HG03520 (cell line): ENCODE data around the gene SLC66A1.

ENCODE experiments used
- ATAC-seq: cut with Tn5 transposase; IDR thresholded peaks from one replicate; pipeline ENCODE4 v1.9.1; 2021; ENCODE audit warnings: mild to moderate bottlenecking, moderate library complexity; ENCODE audit not compliant: unreplicated experiment

The SLC66A1 gene

GRCh38 chr1:19324665-19324990 lies 12.5 kb downstream of the SLC66A1 start:
- ATAC-seq = no peak

DNA sequence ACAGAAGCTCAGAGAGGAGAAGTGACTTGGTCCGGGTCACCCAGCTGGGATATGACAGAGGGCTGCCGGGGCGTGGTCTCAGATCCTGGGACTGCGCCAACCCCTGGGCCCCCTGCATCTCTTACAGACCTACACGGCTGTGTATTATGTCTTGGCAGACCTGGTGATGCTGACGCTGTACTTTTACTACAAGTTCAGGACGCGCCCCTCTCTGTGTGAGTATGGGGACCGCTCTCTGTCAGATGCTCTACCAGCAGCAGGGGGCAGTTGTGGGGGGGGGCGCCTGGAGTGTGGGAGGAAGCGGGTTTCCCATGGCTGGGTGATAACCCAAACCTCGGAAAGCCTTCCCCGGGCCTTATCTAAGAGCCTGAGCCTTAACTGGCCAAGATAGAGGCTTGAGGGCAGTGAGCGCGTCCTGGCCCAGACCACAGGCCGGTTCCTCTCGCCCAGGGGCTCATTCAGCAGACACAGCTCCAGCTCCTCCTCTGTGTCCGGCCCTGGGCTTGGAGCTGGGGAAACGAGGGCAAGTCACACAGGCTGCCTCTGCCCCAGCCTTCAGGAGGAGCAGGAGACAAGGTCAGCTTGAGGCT lies 13.3 kb downstream of the SLC66A1 start:
- ATAC-seq = no peak

- ATAC-seq = no peak
Observed at GRCh38 chr1:19325958-19326747, 14.0 kb downstream of the SLC66A1 start.

DNA sequence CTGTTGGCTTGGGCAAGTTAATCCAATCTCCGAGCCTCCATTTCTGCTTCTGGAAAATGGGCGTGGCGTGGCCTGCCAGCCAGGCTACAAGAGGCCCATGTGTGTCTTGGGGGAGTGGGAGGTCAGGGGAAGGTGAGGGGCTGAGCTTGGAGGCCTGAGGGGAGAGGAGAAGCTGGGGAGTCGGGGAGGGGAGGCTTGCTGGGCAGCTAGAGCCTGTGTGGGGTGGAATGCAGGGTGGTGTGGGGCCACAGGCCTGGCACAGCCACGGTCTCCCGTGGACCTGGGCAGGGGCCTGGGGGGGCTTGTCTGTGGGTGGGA lies 14.6 kb downstream of the SLC66A1 start:
- no peak for ATAC-seq

DNA sequence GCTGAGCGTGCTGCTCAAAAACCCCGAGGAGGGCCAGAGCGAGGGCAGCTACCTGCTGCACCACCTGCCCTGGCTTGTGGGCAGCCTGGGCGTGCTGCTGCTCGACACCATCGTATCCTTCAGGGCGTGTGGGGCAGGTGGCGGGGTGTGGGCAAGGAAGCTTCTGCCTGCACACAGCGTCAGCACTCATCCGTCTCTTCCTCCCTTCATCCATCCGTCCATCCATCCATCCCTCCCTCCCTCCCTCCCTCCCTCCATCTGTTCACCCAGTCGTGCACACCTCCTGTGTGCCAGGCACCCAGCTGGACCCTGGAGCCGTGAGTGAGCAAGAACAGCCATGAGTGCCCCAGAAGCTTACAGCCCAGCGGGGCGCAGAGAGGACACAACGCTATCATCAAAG lies 15.2 kb downstream of the SLC66A1 start:
- no peak for ATAC-seq

DNA sequence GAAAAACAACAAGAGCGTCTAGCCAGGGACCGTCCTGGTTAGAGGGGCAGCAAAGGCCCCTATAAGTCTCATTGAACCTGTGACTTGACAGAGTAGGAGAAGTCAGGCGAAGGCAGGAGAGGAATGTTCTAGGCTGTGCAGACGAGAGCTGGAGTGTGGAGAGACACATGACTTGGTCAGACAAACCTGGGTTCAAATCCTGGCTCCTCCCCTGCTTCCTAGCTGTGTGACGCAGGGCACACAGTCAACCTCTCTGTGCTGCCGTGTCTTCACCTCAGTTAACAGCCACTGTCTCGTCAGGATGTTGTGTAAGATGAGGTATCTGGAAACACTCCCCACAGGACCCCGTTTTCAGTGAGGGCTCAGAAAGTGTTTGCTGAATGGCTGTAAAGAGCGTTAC lies 15.6 kb downstream of the SLC66A1 start:
- ATAC-seq = no peak

GRCh38 chr1:19328486-19328885 lies 16.4 kb downstream of the SLC66A1 start:
- no peak for ATAC-seq

- no peak for ATAC-seq
Observed at GRCh38 chr1:19329188-19329587, 17.1 kb downstream of the SLC66A1 start.

DNA sequence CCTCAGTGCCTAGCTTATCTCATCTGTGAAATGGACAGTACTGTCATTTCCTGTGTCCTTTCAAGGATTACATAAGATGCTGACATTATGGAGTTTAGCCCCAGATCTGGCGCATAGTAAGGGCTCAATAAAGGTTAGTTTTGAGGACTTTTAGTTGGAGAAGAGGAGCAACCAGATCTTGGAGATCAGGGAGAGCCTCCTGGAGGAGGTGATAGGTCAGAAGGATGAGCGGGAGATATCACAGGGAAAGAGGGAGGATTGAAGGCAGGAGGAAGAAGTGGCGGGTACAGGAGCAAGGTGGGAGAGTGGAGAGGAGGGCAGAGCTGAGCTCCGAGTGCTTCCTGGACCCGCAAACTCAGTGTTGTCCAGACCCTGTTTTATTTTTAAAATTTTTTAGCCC lies 17.5 kb downstream of the SLC66A1 start:
- ATAC-seq = no peak

- ATAC-seq = no peak
Observed at GRCh38 chr1:19330449-19331135, 18.5 kb downstream of the SLC66A1 start.

- ATAC-seq = no peak
Observed at GRCh38 chr1:19331262-19331878, 19.2 kb downstream of the SLC66A1 start.

DNA sequence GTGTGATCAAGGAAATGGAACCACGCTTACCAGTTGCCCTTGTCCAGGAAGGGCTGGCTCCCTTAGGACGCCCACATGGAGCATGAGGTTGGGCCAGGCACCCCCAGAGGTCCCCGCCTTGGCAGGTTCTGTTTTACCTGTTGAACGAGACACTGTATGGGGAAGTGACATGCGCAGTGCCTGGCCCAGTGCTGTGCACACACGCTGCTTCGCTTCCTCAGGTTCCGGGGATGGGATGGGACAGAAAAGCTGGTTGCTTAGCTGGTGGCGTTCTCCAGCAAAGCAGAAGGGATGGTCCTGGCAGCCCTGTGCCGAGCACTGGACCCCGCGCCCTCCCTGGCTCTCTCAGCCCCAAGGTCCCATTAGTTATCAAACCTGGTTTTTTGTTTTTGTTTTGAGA lies 20.7 kb downstream of the SLC66A1 start:
- ATAC-seq = no peak

- no peak for ATAC-seq
Observed at GRCh38 chr1:19333587-19334354, 21.6 kb downstream of the SLC66A1 start.

GRCh38 chr1:19336543-19336942 lies 24.4 kb downstream of the SLC66A1 start:
- ATAC-seq = no peak

- ATAC-seq = no peak
Observed at GRCh38 chr1:19337289-19337688, 25.2 kb downstream of the SLC66A1 start.

GRCh38 chr1:19338323-19338762 lies 26.2 kb downstream of the SLC66A1 start:
- ATAC-seq = no peak

- no peak for ATAC-seq
Observed at GRCh38 chr1:19339214-19339861, 27.2 kb downstream of the SLC66A1 start.

DNA sequence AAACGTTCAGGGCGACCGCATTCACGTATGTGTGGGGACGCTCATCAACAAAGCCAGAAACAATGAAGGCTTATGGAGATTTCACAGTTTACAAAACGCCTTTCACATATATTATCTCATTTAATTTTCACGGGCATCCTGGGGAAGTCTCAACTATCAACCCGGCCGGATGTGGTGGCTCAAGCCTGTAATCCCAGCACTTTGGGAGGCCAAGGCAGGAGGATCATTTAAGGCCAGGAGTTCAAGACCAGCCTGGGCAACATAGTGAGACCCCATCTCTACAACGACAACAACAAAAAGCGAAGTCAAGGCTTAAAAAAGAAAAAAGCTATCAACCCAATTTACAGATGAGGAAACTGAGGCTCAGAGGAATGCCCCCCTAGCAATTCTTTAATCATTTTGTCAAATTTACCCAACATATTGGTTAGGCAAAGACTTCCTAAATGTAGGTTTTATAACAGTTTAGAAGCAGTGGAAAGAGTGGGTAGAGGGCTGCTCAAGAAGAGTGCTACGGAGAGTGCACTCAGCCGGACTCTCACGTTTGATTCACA lies 28.3 kb downstream of the SLC66A1 start:
- no peak for ATAC-seq

DNA sequence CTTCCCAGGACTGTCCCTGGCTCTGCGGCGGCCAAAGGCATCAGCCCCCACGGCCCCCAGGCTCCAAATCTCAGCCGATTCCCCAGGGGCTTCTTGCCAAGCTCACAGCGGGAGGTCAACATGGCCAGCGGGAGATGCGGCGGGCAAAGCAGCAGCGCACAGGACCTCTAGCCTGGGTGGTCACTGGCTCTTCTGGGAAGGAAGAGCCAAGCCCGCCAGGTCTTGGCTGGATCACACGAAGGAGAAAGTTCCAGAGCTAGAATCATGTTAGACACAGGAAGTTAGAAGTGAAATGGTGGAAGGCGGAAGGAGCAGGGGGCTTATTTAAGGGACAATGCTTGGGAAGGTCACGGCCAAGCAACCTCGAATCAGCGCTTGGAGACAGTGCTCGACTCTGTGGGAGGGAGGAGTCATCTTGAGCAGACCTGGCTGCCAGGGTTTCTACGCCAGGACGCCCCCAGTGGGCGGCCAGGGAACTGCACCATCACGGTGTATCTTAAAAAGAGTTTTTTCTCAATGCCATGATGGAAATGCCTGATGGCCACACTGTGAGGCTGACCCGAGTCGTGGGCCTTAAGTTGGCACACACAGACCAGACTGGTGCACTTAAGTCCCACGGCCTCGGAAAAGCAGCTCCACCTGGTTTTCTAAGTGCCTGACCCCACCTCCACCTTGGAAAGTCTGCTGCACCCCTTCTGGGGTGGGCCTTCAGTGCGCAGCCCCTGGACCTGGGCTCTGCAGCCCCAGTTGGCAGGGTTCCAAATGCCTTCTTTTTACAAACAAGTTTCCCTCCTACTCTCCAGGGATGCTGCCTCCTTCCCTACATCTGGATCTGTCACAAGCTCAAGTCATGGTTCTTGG lies 29.3 kb downstream of the SLC66A1 start:
- ATAC-seq = no peak
